GM21723 (cell line): ENCODE data around the gene PHKB.

Source experiments
- ATAC-seq: cut with Tn5 transposase; IDR thresholded peaks from one replicate; pipeline ENCODE4 v1.9.1; 2021; ENCODE audit warnings: mild to moderate bottlenecking, moderate library complexity; ENCODE audit not compliant: unreplicated experiment

The PHKB gene

DNA sequence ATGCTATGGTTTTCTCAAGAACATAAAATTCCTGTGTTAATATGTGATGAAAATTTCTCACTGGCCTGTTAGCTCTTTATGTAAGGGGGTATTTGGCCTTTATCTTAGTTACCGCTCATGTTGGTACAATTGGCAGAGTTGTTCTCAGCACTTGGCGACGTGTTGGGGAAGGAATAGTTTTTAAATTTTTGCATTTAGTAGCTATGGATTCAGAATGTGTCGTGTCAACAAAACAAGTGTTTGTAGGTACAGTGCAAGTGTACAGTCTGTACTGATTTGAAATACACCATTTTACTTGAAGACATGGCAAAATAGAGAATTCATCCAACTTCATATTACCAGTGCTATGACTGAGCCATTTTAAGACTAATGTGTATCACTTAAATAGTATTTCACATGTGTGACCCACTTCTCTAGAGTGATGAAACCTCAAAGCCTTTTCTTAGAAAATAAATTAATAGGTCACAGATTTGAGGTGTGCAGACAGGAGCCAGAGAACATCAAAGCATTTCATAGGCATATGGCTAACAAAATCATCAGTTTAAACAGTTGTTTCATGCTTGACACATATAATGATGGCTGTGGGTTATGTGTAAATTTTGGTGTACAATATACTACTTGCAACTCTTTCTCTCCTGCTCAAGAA, 150.8 kb downstream of the PHKB start:
- no peak for ATAC-seq

- no peak for ATAC-seq
Observed at GRCh38 chr16:47612711-47613110, 151.6 kb downstream of the PHKB start.

DNA sequence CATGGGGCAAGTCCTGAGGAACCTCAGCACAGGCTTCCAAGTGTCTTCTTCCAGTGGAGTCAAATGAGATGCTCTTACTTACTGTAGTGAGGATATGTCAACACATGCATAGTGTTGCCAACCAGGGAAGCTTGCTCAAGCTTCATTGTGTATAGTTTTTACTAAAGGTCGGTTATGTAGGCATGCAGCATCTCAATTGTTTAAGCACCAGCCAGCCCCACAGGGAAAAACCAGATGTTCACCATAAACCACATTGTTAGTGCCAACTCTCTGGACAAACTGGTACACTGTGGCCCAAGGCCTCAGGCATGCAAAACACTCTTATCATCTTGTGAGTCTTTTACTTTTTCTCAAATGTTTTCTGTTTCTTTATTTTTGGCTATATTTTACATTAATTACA, 152.1 kb downstream of the PHKB start:
- ATAC-seq: no peak

DNA sequence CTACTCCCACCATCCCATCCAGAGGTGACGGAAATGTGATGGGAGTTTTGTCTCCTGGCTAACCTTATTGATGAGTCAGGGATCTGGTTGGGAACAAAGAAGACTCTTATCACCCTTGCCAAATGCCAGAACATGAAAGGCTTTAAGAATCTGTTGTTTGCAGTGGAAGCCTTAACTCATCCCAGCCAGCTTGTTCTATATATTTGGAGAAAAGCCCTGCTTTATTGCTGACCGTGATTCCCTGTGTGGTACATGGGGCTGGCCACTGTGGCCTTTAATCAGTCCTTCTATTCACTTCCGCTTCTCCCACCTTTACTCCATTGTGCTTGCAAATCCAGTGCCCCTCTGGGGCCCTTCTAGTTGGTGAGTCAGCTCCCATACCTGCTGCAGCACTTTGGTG, 156.6 kb downstream of the PHKB start:
- ATAC-seq: no peak

DNA sequence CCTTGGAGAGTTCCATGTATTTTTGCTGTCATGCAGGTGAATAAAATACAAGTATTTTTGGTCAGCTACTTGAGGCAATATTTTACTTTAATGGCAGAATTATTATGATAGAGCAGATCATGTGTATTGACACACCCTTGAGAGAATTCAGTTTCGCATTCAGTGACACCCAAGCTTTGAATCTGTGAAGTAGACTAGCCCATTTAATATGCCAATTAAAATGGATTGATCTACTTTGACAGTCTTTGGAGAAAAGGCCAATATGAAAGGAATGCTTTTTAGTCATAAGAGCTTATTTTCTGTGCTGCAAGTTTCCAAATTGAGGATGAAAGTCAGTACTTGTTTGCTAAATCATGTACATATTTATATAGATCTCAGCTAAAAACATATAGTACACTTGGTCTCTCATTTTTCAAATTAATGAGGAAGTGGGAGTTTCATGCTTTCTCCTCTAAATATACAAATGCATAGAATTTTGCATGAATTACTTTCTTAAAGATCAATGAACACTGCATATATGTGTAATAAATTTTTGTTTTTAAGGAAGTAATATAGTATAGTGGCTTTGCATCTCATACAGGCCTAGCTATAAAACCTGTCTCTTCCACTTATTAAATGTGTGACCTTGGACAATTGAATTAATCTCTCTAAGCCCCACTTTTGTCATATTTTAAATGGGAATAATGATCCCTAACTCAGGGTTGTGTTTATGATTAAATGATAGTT, 161.5 kb downstream of the PHKB start:
- no peak for ATAC-seq

DNA sequence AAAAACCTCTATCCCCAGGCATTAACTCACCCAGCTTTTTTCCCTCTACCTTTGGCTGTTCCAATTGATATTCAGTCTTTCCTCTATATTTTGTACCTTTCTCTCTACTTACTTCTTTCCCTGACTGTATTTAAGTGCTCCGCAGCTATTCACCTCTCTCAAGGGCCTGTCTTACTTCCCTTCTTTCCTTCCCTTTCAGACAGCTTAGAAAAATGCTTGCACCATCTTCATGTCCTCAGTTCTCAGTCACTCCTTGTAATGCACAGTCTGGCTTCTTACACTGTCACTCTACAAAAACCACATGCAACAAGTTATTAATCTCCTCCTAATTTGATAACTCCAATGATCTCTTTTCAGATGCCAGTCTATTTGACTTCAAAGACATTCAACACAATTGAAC, 163.4 kb downstream of the PHKB start:
- no peak for ATAC-seq

- no peak for ATAC-seq
Observed at GRCh38 chr16:47625115-47625567, 164.0 kb downstream of the PHKB start.

DNA sequence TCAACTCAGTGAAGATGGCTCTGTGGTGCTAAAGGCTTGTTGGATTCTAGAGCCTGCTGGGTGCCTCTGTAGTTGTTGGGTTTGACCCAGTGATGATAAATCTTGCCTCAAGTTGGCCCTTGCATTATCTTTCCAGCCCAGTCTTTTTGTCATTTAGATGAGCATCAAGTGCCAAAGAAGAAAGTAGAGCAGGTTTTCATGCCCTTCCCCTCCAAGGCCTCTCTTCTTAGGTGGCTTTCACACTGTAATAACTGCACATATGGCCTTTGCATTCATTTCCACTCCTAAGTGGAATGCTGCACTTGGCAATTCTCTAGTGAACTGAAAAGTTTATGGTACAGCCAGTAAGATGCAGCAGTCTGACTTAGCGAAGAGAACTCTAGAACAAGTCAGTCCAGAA, 165.1 kb downstream of the PHKB start:
- ATAC-seq: no peak

- no peak for ATAC-seq
Observed at GRCh38 chr16:47627085-47627639, 166.0 kb downstream of the PHKB start.

DNA sequence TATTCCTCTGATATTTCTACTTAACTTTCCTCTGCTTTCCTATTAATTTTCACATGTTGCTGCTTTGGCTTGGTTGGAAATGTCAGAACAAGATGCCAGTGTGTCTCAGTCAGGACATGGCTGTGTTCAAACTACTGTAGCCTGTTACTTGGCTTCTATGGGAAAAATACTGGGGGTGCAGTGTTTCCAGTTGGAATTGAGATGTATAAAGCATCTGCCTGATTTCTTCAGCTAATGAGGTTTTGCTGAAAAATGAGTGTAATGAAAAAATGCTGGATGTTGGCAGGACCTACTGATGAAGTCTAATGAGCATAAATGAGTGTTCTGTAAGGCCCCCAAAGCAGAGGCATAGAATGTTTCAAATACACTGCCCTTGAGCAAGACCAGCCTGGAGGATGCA, 166.6 kb downstream of the PHKB start:
- no peak for ATAC-seq

DNA sequence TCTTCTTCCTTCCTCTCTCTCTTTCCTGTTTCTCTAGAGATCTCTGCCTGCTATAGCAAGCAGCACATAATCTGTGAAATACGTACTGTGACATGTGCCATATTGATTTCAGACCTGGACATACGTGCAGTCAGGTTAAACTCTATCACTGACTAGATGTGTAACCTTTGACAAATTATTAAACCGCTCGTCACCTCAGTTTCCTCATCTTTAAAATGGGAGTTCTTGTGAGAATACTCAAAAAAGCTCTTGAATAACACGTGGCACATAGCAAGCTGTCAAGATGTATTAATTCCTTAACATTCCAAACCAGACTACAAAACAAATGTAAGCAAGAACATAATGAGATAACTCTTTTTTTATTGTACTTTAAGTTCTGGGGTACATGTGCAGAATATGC, 170.0 kb downstream of the PHKB start:
- ATAC-seq: no peak

DNA sequence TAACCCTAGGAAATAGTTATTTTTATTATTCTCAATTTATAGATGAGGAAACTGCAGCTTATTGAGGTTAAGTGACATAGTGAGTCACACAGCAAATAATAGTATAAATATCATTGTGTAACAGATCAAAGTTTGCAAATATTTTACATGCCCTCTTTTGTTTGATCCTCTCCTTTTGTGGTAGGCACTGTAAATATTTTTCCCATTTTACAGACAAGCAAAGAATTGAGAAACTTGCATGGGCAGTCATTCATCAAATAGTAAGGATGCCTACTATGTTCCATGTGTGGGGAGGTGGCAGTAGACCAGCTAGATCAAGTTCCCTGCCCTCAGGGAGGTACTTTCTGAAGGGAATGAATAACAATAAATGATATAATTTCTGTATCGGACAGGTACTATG, 173.0 kb downstream of the PHKB start:
- no peak for ATAC-seq

DNA sequence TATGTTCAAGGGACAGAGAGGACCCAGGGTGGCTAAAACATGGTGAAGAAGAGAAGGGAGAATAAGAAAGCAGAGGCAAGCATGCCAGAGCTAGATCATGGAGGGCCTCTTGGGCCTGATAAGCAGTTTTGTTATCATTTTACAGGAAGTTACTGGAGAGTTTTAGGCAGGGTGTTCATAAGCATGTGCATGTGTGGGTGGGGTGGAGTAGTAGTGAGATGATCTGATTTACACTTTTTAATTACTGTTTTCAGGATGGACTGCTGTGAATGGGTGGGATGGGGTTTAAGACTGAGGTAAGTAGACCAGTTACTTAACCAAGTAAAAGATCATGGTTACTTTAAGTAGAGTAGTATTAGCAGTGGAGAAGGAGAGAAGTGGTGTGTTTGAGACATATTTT, 173.6 kb downstream of the PHKB start:
- ATAC-seq: no peak

DNA sequence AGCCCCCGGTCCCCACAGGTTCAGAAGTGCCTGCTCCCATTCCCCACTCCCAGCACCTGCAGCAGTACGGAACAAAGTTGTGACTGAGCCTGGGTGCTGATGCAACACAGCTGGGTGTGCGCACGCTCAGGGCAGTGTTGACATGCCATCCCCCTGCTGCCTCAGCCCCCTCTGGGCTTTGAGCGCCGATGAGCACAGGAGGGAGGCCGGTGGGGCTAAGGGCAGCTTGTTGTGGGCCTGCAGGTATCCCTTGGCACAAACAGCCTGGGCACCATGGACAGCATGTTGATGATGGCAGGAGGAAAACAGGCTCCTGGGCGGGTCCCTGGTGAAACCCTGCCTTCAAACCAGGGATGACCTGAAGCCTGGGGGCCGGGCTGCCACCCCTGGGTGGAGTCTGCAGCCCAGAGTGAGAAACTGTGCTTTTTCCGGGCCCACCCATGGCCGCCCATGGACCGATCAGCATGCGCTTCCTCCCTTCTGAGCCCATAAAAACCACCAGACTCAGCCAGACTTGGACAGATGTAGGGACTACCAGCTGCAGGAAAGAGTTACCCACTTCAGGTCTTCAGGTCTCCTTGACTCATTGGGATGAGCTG, 175.5 kb downstream of the PHKB start:
- ATAC-seq: no peak

- no peak for ATAC-seq
Observed at GRCh38 chr16:47638175-47638574, 177.0 kb downstream of the PHKB start.

GRCh38 chr16:47640661-47641060, 179.5 kb downstream of the PHKB start:
- ATAC-seq: no peak

GRCh38 chr16:47643323-47644000, 182.3 kb downstream of the PHKB start:
- ATAC-seq: no peak

GRCh38 chr16:47644166-47644565, 183.0 kb downstream of the PHKB start:
- no peak for ATAC-seq

GRCh38 chr16:47644661-47645060, 183.5 kb downstream of the PHKB start:
- ATAC-seq: no peak

DNA sequence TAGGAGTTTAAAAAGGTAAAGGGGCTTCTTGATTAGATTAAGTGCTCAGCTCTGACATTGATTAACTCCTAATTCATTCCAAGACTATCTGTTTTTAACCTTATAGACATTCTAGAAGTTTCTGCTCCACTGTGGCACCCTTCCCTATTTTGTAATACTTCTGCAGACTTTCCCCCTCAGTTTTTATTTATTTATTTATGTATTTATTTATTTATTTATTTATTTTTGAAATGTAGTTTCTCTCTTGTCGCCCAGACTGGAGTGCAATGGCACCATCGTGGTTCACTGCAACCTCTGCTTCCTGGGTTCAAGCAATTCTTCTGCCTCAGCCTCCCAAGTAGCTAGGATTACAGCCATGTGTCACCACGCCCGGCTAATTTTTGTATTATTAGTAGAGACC, 185.8 kb downstream of the PHKB start:
- no peak for ATAC-seq

DNA sequence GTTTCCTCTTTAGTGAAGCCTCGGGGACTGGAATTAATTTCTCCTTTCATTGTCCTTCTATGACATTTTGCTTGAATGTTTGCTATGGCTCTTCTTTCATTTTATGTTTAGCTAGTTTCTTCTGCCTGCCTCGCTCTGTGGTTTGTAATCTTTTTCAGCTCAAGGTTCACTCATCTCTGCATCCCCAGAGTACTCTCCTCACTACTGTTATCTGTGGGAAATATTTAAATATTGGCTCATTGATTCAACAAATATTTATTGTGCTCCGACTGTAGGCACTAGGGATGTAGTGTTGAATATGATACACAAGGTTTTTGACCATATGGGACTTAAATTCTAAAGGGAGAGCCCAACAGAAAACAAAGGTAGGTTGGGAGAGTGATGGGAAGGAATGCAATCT, 195.9 kb downstream of the PHKB start:
- no peak for ATAC-seq
